Measurements from ENCODE around the gene NOL4L. TPM values are rescaled to one million over a fixed set of nuclear protein-coding genes. Genes with fewer than 3 reads are reported as not detected.

NOL4L gene
- total RNA-seq, 4 donors from 2014 or later: 5.9 to 20.5 (median 6.9) TPM

- no peak for TF ChIP-seq CTCF (IDR thresholded peaks at IDR 0.05; ENCODE audit: low read depth)
Measured at GRCh38 chr20:32626859-32627636, 41.9 kb upstream of the NOL4L start.

- TF ChIP-seq CTCF (IDR thresholded peaks at IDR 0.05; ENCODE audit: low read depth): no peak
Measured at GRCh38 chr20:32626407-32626806, 41.3 kb upstream of the NOL4L start.

GRCh38 chr20:32625996-32626395, 40.9 kb upstream of the NOL4L start:
- TF ChIP-seq CTCF (IDR thresholded peaks at IDR 0.05; ENCODE audit: low read depth): no peak

- no peak for TF ChIP-seq CTCF (IDR thresholded peaks at IDR 0.05; ENCODE audit: low read depth)
Measured at GRCh38 chr20:32624687-32625345, 39.7 kb upstream of the NOL4L start.

GRCh38 chr20:32623667-32624157, 38.6 kb upstream of the NOL4L start:
- no peak for TF ChIP-seq CTCF (IDR thresholded peaks at IDR 0.05; ENCODE audit: low read depth)

- no peak for TF ChIP-seq CTCF (IDR thresholded peaks at IDR 0.05; ENCODE audit: low read depth)
Measured at GRCh38 chr20:32622585-32623468, 37.7 kb upstream of the NOL4L start.
